Activated CD4-positive, alpha-beta T cell treated with anti-CD3 and anti-CD28 coated beads for 36 hours (primary cell): ENCODE results near the gene SIM2. TPM values are rescaled to one million over a fixed set of nuclear protein-coding genes. Genes with fewer than 3 reads are reported as not detected.
"Not testable (repeated sequence)": the region's sequence is repeated elsewhere in the genome, so short reads cannot be mapped to it uniquely, and the experiment has no call there.

Source experiments
- ATAC-seq: fragments of 200-7000 bp; cut with Tn5 transposase; one replicate; pipeline ENCODE4 v1.10.0; 2021; ENCODE audit warnings: mild to moderate bottlenecking, moderate library complexity
- CTCF ChIA-PET: fragments of 350-600 bp; sonication (Branson Sonifier 250); formaldehyde crosslinking; loops from one replicate; lab custom pipeline; 2021; ENCODE audit warnings: antibody characterized with exemption; lab: Charles Lee
- POLR2A ChIA-PET: fragments of 350-600 bp; sonication (Branson Sonifier 250); formaldehyde crosslinking; loops from one replicate; lab custom pipeline; 2021; ENCODE audit warnings: antibody characterized with exemption, inconsistent platforms; lab: Charles Lee
- DNase-seq: peaks from one replicate; pipeline ENCODE4 v3.0.0-alpha.2; 2020
- H3K27ac Mint-ChIP-seq: one replicate; pipeline ENCODE4 v1.8.0; 2021; ENCODE audit warnings: mixed read lengths
- H3K27me3 Mint-ChIP-seq: one replicate; pipeline ENCODE4 v1.8.0; 2021; ENCODE audit warnings: mixed read lengths
- H3K36me3 Mint-ChIP-seq: one replicate; pipeline ENCODE4 v1.8.0; 2021; ENCODE audit warnings: low read depth, mixed read lengths
- H3K4me1 Mint-ChIP-seq: one replicate; pipeline ENCODE4 v1.8.0; 2021; ENCODE audit warnings: mixed read lengths
- H3K4me3 Mint-ChIP-seq: one replicate; pipeline ENCODE4 v1.8.0; 2021; ENCODE audit warnings: mild to moderate bottlenecking, moderate library complexity, mixed read lengths
- H3K9me3 Mint-ChIP-seq: one replicate; pipeline ENCODE4 v1.8.0; 2021; ENCODE audit warnings: low read depth, mixed read lengths
- intact Hi-C, 2 experiments: fragments of 100-400 bp; cut with DNase I in 1 of 2; cut with micrococcal nuclease in 1 of 2; formaldehyde crosslinking; loops; one replicate each; pipeline versions ENCODE4 v1.14.2 to v1.15.1; 2022 to 2024; cut with DNase I, micrococcal nuclease
- total RNA-seq, 2 experiments: library from RNA; stranded (reverse); gene quantifications; one replicate each; pipeline ENCODE4 v1.2.3, GENCODE V29; 2021

The SIM2 gene
- total RNA-seq, 2 experiments from 2014 or later = 2.0 to 2.4 TPM

DNA sequence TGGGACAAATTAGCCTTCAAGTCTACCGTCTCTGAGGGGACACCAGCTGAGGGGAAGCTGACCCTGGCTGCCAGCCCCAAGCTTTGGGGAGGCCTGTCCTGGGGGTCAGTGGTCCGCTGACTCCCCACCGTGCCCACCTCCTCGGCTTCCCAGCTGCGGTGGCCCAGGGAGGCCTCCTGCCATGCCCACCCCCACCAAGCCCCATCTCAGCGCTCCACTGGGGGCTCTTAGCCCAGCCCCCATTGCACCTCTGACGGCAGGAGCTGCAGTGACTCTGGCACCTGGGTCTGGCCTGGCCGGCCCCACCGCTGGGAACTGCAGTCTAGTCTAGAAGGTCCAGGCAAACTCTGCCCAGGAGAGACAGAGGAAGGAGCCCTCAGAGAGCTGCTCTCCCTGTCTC is 30.2 kb upstream of the SIM2 start:
- H3K4me1 Mint-ChIP-seq = no peaks in the 10 kb centered on the region
- intact Hi-C loops = no loop called here
- peaks cover 15% of the 10 kb centered on the region for H3K27me3 Mint-ChIP-seq
- CTCF ChIA-PET = no interaction called here
- no peak overlapping the region for H3K27ac Mint-ChIP-seq
- ATAC-seq (no peak), DNase-seq (no peak)
- POLR2A ChIA-PET = no interaction called here
- no peaks in the 10 kb centered on the region for H3K9me3 Mint-ChIP-seq
- no peaks in the 10 kb centered on the region for H3K36me3 Mint-ChIP-seq
- no peak overlapping the region for H3K4me3 Mint-ChIP-seq

DNA sequence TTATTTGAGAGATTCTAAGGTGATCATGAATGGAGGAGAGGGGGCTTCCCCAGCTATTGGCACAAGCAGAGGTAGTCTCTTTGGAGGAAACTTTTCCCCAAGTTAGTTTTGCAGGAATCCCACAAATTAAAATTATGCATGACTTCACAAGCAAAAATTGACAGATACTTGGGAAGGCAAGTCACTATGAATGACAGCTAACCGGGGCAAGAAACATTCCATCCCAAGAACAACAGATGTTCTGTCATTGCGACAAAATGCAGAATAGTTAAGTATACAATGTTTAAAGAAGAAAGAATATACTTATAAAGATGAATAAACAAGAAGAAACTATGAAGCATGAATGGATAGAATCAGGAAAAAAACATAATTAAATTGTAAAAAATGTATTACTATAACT is 27.1 kb upstream of the SIM2 start:
- H3K9me3 Mint-ChIP-seq = no peaks in the 10 kb centered on the region
- no peaks in the 10 kb centered on the region for H3K4me1 Mint-ChIP-seq
- H3K4me3 Mint-ChIP-seq = no peak overlapping the region
- peaks cover 21% of the 10 kb centered on the region for H3K27me3 Mint-ChIP-seq
- CTCF ChIA-PET = interaction anchor here (0.7 to 1.2 kb wide), 2 partner anchors 10 to 37 kb away, joined by 3 to 5 read pairs; no protein-coding TSS in a partner anchor
- DNase-seq (no peak), ATAC-seq (no peak)
- no peak overlapping the region for H3K27ac Mint-ChIP-seq
- POLR2A ChIA-PET = no interaction called here
- no peaks in the 10 kb centered on the region for H3K36me3 Mint-ChIP-seq
- intact Hi-C loops = no loop called here

DNA sequence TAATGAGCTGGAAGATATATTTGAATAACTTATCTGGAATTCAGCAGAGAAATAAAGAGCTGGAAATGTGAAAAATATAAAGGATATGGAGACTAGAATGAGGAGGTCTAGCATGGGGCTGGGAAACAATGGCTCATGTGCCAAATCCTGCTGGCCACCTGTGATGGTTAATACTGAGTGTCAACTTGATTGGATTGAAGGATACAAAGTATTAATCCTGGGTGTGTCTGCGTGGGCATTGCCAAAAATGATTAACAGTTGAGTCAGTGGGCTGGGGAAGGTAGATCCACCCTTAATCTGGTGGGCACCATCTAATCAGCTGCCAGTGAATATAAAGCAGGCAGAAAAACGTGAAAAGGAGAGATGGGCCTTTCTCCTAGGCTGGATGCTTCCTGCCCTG is 26.6 kb upstream of the SIM2 start:
- CTCF ChIA-PET = interaction anchor here (0.7 to 1.2 kb wide), 2 partner anchors 10 to 38 kb away, joined by 3 to 5 read pairs; no protein-coding TSS in a partner anchor

DNA sequence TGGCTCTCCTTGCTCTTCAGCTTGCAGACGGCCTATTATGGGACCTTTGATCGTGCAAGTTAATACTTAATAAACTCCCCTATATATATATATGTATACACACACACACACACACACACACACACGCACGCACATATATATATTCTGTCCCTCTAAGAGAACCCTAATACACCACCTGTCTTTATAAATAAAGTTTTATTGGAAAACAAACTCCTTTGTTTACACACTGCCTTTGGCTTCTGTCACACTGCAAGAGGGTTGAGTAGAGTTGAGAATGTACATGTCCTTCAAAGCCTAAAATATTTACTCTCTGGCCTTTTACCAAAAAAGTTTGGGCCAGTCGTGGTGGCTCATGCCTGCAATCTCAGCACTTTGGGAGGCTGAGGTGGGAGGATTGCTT is 26.2 kb upstream of the SIM2 start:
- intact Hi-C loops = no loop called here
- peaks cover 28% of the 10 kb centered on the region for H3K27me3 Mint-ChIP-seq
- ATAC-seq = no peak
- H3K4me3 Mint-ChIP-seq = no peak overlapping the region
- POLR2A ChIA-PET = no interaction called here
- no peak for DNase-seq
- H3K9me3 Mint-ChIP-seq = no peaks in the 10 kb centered on the region
- H3K27ac Mint-ChIP-seq = no peak overlapping the region
- H3K36me3 Mint-ChIP-seq = no peaks in the 10 kb centered on the region
- H3K4me1 Mint-ChIP-seq = no peaks in the 10 kb centered on the region
- CTCF ChIA-PET = no interaction called here

More for the DNA sequence above, 26.6 kb upstream of the SIM2 start:
- H3K4me3 Mint-ChIP-seq, intact Hi-C loops, POLR2A ChIA-PET, H3K27ac Mint-ChIP-seq, H3K4me1 Mint-ChIP-seq, DNase-seq, H3K9me3 Mint-ChIP-seq, ATAC-seq, H3K36me3 Mint-ChIP-seq: not testable (repeated sequence)
- H3K27me3 Mint-ChIP-seq = peaks cover 25% of the 10 kb centered on the region

DNA sequence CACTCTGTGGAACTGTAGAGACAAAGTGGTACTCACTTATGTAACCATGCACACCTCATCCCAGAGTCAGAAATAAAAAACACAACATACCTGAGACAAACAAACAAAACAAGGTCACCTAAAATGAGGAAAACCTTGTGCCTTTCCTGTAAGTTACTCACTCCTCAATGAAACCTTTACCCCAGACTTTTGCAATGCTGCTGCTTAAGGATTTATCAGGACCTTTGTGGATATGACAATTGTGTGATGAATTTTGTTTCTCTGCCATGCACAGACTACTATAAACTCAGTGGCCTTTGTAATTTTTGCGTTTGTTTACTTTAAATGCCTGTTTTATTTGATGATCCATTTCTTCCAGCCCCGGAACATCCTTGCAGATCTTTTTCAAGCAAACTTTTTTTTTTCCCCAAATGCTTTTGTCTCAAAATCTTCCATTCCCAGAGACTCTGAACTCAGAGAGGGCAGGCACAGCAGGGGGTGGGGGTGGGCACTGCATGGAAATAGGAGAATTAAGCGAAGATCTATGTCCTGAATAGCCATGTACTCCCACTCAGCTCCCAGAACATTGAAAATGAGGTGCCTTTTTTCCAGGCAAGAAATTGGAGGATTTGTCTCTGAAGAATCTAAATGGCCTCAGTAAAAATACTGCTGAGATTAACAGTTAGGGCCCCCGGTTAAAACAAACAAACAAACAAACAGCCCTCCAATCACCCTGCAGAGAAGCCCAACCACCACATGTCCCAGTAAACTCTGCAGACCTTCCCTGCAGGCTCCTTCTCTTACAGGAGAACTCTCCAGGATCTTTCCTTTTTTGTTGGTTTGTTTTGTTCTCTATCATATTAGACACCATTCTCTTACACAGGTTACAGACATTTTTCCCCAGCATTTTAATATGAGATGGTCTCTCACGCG is 22.6 kb upstream of the SIM2 start:
- CTCF ChIA-PET = no interaction called here

DNA sequence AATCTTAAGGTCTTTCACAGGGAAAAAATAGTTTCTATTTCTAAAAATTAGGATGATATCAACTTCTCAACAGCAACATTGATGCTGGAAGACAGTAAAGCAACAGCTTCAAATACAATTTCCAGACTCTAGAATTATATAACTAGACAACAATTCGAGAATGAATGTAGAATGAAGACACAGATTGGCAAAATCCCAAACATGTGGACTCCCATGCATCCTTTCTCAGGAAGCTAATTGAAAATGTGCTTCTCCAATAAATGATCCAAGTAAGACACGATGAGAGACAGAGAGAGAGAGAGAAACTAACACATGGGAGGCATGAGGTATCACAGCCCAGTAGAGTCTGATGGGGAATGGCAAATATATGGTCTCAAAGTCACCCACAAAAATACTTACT is 21.5 kb upstream of the SIM2 start:
- peaks cover 4% of the 10 kb centered on the region for H3K36me3 Mint-ChIP-seq
- H3K9me3 Mint-ChIP-seq = peaks cover 16% of the 10 kb centered on the region
- no peak for DNase-seq
- intact Hi-C loops = no loop called here
- ChIA-PET CTCF (interaction anchor here (1.1 kb wide), 1 partner anchor 8 kb away, joined by 3 read pairs; no protein-coding TSS in a partner anchor), POLR2A (no interaction called here)
- H3K27me3 Mint-ChIP-seq = peaks cover 43% of the 10 kb centered on the region
- ATAC-seq = no peak
- H3K4me3 Mint-ChIP-seq = no peak overlapping the region
- H3K4me1 Mint-ChIP-seq = no peaks in the 10 kb centered on the region
- H3K27ac Mint-ChIP-seq = no peak overlapping the region

More for the DNA sequence above, 22.6 kb upstream of the SIM2 start:
- no peak overlapping the region for H3K27ac Mint-ChIP-seq
- POLR2A ChIA-PET = no interaction called here
- H3K9me3 Mint-ChIP-seq = peaks cover 13% of the 10 kb centered on the region
- H3K36me3 Mint-ChIP-seq = peaks cover 4% of the 10 kb centered on the region
- ATAC-seq = no peak
- intact Hi-C loops = no loop called here
- no peak overlapping the region for H3K4me3 Mint-ChIP-seq
- H3K27me3 Mint-ChIP-seq = peaks cover 39% of the 10 kb centered on the region
- H3K4me1 Mint-ChIP-seq = no peaks in the 10 kb centered on the region
- DNase-seq = no peak

DNA sequence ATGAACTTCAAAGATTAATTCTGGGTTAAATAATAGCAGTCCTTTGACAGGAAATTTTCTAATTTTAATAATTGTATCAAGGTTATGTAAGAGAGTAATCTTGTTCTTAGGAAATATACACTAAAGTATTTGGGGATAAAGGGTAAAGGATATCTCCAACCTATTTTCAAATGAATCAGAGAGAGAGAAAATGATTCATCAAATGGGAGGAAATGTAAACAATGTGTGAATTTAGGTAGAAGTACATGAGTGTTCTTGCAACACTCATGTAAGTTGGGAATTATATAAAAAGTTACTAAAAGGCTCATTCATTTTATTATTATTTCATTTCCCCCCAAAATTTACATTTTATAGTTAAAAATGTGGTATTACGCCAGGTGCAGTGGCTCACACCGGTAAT is 20.4 kb upstream of the SIM2 start:
- ChIA-PET POLR2A (no interaction called here), CTCF (no interaction called here)
- intact Hi-C loops = no loop called here
- H3K36me3 Mint-ChIP-seq = peaks cover 4% of the 10 kb centered on the region
- H3K27ac Mint-ChIP-seq = no peak overlapping the region
- no peak overlapping the region for H3K4me3 Mint-ChIP-seq
- no peaks in the 10 kb centered on the region for H3K4me1 Mint-ChIP-seq
- peaks cover 44% of the 10 kb centered on the region for H3K27me3 Mint-ChIP-seq
- no peak for ATAC-seq
- peaks cover 16% of the 10 kb centered on the region for H3K9me3 Mint-ChIP-seq
- no peak for DNase-seq

DNA sequence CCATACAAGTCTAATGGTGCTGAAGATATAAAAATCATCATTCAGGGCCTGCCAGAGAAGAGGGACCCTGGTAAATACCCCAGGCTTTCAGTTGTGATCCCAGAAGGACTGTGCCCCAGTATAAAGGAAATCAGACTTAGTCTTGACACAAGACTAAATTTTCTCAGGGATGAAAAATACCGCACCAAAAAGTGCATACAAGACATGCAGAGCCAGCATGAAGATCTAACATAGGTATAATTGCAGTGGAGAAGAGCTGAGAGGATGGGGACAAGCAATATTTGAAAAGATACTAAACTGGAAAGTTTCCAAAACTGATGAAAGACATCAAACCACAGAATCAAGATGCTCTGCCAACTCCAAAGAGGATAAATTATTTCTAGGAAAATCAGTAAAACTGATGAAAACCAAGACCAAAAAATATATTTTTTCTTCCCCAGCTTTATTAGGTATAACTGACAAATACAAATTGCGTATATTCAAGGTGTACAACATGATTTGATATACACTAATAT is 17.7 kb upstream of the SIM2 start:
- Mint-ChIP-seq H3K4me3 (no peak overlapping the region), H3K27ac (no peak overlapping the region), H3K9me3 (peaks cover 16% of the 10 kb centered on the region), H3K36me3 (peaks cover 4% of the 10 kb centered on the region), H3K4me1 (no peaks in the 10 kb centered on the region), H3K27me3 (peaks cover 52% of the 10 kb centered on the region)
- CTCF ChIA-PET = interaction anchor here (1.7 kb wide), 1 partner anchor 51 kb away, joined by 5 read pairs; no protein-coding TSS in a partner anchor
- intact Hi-C loops = no loop called here
- no peak for ATAC-seq
- POLR2A ChIA-PET = no interaction called here
- no peak for DNase-seq

DNA sequence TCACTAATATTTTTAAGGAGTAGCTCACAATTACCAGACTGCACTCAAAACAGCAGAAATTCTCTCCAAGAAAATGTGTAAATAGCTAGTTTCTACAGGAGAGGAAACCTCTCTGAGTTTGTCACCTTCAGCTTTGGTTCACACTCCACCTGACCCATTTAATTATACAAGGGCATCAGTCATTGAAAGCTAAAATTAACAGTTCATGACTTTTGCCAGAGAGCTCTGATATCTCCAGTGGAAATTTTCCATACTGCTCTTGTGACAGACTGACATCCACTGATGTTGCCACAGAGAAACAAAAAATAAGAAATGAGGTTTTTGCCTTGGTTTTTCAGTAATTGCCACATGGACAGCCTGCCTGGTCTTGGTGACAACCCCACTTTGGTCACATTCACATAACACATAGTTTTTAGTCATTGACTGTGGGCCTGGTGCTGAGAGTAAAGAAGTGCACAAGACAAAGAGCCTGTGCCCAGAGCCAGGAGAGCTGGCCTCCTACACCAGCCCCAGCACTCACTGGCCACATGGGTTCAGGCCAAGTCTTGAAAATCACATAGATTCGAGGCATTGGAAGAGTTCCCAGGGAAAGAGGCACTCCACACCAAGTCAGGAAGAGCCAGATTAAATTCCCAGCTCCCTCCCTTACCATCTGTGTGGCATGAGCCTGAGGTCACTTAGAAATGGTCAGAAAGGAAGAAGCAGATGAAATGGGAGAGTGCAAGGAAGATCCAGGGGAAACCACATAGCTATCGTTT is 13.8 kb upstream of the SIM2 start:
- ATAC-seq = no peak
- peaks cover 11% of the 10 kb centered on the region for H3K9me3 Mint-ChIP-seq
- H3K36me3 Mint-ChIP-seq = peaks cover 1% of the 10 kb centered on the region
- H3K27me3 Mint-ChIP-seq = peaks cover 54% of the 10 kb centered on the region
- CTCF ChIA-PET = interaction anchor here (1.0 to 1.6 kb wide), 2 partner anchors 8 to 54 kb away, joined by 3 to 8 read pairs; no protein-coding TSS in a partner anchor
- no peaks in the 10 kb centered on the region for H3K4me1 Mint-ChIP-seq
- intact Hi-C loops = no loop called here
- POLR2A ChIA-PET = no interaction called here
- H3K27ac Mint-ChIP-seq = no peak overlapping the region
- no peak overlapping the region for H3K4me3 Mint-ChIP-seq
- no peak for DNase-seq

DNA sequence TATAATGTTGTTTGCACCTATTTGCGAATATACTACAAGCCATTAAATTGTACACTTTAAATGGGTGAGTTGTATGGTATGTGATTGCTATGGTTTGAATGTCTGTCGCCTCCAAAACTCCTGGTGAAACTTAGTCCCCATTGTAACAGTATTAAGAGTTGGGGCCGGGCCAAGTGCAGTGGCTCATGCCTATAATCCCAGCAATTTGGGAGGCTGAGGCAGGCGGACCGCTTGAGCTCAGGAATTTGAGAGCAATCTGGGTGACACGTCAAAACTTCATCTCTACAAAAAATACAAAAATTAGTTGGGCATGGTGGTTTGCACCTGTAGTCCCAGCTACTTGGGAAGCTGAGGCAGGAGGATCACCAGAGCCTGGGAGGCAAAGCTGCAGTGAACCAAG is 12.0 kb upstream of the SIM2 start:
- intact Hi-C loops = no loop called here
- DNase-seq (no peak), ATAC-seq (no peak)
- Mint-ChIP-seq H3K9me3 (no peaks in the 10 kb centered on the region), H3K27ac (no peak overlapping the region), H3K36me3 (no peaks in the 10 kb centered on the region), H3K4me3 (no peak overlapping the region), H3K4me1 (no peaks in the 10 kb centered on the region), H3K27me3 (peaks cover 56% of the 10 kb centered on the region)
- ChIA-PET POLR2A (no interaction called here), CTCF (no interaction called here)

DNA sequence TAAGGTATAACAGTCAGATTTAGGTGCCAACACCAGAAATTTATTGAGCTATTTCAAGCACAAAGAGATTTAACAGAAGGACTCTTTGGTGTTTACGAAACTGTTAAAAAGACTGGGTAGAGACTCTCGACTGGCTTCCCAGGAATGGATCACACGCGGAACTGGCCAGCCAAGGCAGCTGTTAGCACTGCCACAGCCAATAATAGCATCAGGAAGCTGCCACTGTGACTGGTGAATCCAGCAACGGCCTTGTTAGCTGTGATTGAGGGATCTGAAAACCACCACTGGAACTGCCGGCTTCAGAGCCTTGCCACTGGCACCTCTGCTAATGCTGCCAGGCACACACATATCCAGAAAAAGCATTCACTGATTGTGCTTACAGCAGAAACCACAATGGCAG is 10.6 kb upstream of the SIM2 start:
- DNase-seq = no peak
- H3K36me3 Mint-ChIP-seq = no peaks in the 10 kb centered on the region

More for the DNA sequence above, 10.6 kb upstream of the SIM2 start:
- Mint-ChIP-seq H3K27ac (no peak overlapping the region), H3K4me1 (peaks cover 3% of the 10 kb centered on the region), H3K9me3 (no peaks in the 10 kb centered on the region), H3K27me3 (peaks cover 60% of the 10 kb centered on the region), H3K4me3 (no peak overlapping the region)
- intact Hi-C loops = no loop called here
- ChIA-PET POLR2A (no interaction called here), CTCF (interaction anchor here (1.1 to 2.2 kb wide), 2 partner anchors 18 to 58 kb away, joined by 3 to 12 read pairs; no protein-coding TSS in a partner anchor)
- ATAC-seq = no peak
